ENCODE results near the gene TNK2.

The TNK2 gene

DNA sequence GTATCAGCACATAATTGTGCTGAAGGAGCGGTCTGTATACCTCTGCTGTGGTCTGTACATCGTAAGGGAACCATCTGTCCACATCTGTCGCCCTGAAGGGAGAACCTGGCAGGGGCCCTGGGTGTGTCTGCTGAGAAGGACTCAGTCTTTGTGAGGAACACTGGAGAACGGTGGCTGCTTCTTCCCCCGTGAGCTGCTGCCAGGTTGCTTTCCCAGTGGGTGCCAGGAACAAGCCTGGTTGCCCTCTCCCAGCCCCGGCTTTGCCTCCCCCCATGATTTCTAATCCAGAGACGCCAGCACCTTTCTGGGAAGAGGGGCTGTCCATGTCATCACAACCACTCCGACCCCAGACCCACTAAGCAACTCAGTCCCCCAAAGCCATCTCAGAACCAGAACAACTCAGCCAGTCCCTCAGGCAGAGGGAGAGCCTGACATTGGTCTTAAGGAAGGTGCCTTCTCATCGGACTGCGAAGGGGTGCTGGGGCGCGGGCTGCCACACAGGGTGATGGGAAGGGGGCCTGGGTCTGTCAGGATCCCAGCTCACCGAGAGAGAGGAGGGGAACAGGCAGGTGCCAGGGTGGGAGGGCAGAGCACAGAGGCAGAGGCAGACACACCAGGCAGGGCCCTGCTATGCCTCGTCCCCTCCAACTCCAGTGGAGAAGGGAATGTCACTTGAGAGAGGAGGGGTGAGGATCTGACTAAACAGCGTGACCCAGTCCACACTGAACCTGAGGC, 8.5 kb downstream of the TNK2 start:
- no peak for DNase-seq (ENCODE audit: low spot score)

DNA sequence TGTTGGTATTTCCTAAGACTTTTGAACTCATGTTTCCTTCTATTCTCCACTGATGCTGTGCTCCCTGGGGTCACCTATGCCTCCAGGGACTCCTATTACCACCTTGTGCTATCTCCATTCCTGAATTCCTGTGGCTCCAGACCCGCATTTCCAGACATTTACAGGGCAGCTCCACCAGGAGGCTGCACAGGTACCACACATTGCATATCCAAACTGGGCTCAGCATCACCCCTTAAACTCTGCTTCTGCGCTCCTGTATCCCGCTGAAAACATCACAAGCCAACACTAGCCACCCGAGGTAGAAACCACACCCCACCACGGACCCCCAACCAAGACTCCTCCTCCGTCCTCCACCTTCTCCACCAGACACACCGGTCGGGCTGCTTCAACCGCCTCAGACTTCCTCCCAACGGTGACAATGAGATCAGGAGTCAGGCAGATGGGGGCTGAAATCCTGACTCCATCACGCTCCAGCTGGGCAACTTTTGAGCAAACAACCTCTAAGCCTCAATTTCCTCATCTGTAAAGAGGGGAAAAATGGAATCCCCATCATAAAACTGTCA, 10.4 kb downstream of the TNK2 start:
- no peak for DNase-seq (ENCODE audit: low spot score)

- no peak for DNase-seq (ENCODE audit: low spot score)
Observed at GRCh38 chr3:195897081-195897852, 11.1 kb downstream of the TNK2 start.

GRCh38 chr3:195896361-195897080, 11.8 kb downstream of the TNK2 start:
- no peak for DNase-seq (ENCODE audit: low spot score)

DNA sequence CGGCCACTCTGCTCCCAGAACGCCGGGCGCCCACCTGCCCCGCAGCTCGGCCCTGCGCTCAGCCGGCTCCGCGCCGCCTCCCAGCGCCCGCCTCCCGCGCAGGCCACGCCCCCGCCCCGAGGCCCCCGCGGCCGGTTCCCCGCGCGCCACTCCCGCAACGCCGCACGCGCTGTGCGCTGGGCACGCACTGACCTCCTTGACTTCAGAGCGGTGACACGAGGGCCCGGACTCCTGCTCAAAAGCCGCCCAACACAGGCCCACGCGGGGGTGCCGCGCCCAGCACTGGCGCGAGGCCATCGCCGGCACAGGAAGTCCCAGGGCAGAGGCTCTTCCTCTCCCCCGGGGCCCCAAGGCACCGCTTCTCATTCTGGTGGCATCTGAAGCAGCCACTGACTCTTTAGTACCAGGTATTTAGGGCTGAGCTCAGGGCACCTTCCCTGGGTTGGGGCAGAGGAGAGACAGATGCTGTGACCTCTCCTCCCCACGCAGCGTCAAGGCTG, 12.4 kb downstream of the TNK2 start:
- peak; percentile 82 for DNase-seq (ENCODE audit: low spot score)

GRCh38 chr3:195895078-195895860, 13.1 kb downstream of the TNK2 start:
- peak; percentile 72 for DNase-seq (ENCODE audit: low spot score)

GRCh38 chr3:195893916-195894465, 14.4 kb downstream of the TNK2 start:
- DNase-seq (ENCODE audit: low spot score), result no peak

GRCh38 chr3:195893516-195893915, 14.8 kb downstream of the TNK2 start:
- no peak for DNase-seq (ENCODE audit: low spot score)

GRCh38 chr3:195893044-195893395, 15.3 kb downstream of the TNK2 start:
- DNase-seq (ENCODE audit: low spot score), result no peak

DNA sequence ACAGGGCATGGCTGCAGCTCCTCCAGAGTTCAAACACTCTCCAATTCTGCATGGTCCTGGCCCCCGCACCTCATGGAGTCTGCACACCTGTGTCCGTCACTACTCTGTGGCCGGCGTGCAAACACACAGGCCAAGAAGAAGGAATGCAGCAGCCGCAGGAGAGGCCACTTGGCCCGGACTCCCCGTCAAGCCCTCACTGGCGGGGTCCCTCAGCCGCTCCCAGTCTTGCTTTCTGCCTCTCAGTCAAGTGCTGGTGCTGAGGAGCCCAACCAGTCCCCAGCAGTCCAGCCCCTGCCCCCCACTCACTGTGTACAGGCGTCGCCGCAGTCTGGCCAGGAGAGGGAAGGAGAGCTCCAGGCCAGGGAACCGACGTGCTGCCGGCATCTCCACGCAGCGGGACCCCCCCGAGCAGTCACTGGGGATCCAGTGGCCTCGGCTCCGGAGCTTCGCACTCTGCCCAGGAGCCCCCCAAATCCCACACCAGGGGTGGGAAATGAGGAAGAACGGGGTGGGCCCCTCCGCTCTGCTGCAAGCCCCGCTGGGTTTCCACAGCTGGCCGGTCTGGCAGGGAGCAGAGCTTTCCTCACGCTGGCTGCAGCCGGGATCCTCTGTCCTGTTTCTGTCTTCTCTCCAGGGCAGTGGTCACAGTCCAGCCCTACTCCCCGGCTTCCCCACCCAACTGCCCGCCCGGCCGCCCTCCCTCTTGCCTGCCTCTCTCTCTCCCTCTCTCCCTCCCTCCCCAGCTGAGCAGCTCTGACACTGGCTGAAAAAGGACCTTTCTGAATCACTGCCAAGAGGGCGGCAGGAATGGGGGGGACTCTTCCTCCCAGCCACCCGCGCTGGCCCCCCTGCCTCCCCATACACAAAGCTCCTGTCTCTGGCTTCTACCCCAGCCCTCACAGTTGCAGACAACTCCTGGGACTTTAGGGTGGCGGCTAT, 16.0 kb downstream of the TNK2 start:
- no peak for DNase-seq (ENCODE audit: low spot score)

- DNase-seq (ENCODE audit: low spot score), result no peak
Observed at GRCh38 chr3:195891431-195892104, 16.8 kb downstream of the TNK2 start.

DNA sequence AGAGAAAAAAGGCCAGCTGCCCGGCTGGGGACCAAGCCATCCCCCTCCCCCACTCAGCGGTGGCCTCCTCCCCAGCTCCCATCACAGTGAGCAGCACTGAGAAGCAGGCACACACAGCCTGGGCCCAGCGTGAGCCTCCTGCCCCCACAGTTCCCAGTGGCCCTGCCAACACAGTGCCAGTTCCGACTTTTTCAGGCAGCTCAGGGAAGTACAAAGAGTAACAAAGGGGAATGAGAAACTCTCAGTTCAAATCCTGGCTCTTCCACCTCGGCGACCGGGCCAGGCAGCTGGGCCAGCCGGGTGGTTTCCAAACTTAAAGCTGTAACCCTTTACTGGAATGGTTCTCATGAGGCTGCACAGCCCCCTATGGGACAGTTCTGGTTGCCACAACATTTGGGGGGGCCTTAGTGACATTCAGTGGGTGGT, 18.5 kb downstream of the TNK2 start:
- peak; percentile 59 for DNase-seq (ENCODE audit: low spot score)

DNA sequence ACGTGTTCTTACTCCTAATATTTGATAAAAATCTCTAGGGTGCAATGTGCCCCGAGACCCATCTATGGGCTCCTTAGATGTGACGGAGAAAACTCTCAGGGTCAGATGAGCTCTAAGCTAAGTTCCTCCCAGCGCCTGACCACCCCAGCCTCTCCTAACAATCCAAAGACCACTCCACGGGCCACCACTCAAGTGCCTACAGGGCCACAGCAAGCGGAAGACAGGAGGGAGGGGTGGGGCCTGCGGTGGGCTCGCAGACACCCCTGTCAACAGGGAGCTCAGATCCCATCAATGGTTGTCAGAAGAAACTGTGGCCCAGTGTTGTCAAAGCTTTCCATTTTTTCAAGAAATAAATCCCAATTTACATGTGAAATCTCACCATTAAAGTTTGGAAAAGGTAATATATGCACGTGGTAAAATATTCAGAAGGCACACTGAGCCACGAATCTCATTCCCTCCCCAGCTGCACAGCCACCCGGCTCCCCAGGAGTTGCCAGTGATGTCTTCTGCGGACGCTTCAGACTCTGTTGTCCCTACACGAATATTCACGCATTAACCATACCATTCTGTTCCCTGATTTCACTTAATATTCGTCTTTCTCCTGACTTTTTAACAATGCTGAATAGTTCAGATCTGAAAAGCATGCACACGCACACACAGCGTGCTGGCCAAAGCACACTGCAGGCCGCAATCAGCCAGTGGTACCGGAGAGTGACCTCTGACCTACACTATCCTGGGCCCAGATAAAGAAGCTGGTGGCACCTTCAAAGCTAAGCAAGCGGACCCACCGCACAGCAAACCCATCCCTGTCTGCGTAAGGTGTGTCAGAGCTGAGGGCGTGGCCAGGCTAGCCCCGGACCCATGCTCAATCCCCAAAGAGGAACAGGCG, 19.1 kb downstream of the TNK2 start:
- DNase-seq (ENCODE audit: low spot score), result no peak

- no peak for DNase-seq (ENCODE audit: low spot score)
Observed at GRCh38 chr3:195888311-195888761, 20.0 kb downstream of the TNK2 start.

GRCh38 chr3:195887670-195888069, 20.7 kb downstream of the TNK2 start:
- no peak for DNase-seq (ENCODE audit: low spot score)

GRCh38 chr3:195886181-195887141, 21.9 kb downstream of the TNK2 start:
- peak; percentile 64 for DNase-seq (ENCODE audit: low spot score)
